ENCODE measurements around the gene ZNF333.
"Not testable (repeated sequence)": the region's sequence is repeated elsewhere in the genome, so short reads cannot be mapped to it uniquely, and the experiment has no call there.

GRCh38 chr19:14777645-14778044, 87.8 kb downstream of the ZNF333 start:
- TF ChIP-seq POLR2A (IDR thresholded peaks at IDR 0.05; ENCODE audit: low read depth, low read length); POLR2AphosphoS5 (IDR thresholded peaks at IDR 0.05; ENCODE audit: low read depth, low read length); TAF1 (IDR thresholded peaks at IDR 0.05; ENCODE audit: borderline replicate concordance, low read depth, low read length): not testable (repeated sequence)
